Right renal cortex interstitium (tissue), 3 donors: ENCODE results near the gene RPS19. TPM values are rescaled to one million over a fixed set of nuclear protein-coding genes. Genes with fewer than 3 reads are reported as not detected.
"Not testable (repeated sequence)": the region's sequence is repeated elsewhere in the genome, so short reads cannot be mapped to it uniquely, and the experiment has no call there.

Experiments used
- DNase-seq, 3 donors: peaks; one replicate each; pipeline ENCODE4 v3.0.0-alpha.2; 2013; ENCODE audit warnings: low read depth in 3 of 3, low spot score in 2 of 3
- polyA plus RNA-seq, 3 donors: library from polyadenylated mRNA; unstranded; fragments of 120-200 nt; gene quantifications; one replicate each; pipeline ENCODE4 v1.2.1, GENCODE V29; 2013; ENCODE audit not compliant: insufficient read length in 3 of 3

The RPS19 gene
- polyA plus RNA-seq, 3 donors: 1,197 to 1,314 (median 1,210) TPM

DNA sequence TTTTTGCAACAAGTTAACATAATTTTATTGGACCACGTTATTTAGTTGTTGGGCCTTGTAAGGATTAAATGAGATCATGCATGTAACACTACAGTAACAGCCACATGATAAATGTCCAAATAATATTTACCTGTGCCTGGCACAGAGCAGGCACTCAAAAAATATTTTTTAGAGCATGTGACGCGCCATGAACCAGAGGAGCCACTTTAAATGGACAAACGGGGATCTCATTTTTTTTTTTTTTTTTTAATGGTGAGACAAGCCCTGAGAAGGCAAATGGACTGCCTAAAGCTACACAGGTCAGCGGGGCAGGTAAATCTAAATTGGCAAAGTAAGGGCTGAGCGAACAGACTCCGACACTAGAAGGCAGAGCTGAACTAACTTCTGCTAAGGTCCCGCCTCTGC, 840 bp upstream of the RPS19 start:
- no peak for DNase-seq

DNA sequence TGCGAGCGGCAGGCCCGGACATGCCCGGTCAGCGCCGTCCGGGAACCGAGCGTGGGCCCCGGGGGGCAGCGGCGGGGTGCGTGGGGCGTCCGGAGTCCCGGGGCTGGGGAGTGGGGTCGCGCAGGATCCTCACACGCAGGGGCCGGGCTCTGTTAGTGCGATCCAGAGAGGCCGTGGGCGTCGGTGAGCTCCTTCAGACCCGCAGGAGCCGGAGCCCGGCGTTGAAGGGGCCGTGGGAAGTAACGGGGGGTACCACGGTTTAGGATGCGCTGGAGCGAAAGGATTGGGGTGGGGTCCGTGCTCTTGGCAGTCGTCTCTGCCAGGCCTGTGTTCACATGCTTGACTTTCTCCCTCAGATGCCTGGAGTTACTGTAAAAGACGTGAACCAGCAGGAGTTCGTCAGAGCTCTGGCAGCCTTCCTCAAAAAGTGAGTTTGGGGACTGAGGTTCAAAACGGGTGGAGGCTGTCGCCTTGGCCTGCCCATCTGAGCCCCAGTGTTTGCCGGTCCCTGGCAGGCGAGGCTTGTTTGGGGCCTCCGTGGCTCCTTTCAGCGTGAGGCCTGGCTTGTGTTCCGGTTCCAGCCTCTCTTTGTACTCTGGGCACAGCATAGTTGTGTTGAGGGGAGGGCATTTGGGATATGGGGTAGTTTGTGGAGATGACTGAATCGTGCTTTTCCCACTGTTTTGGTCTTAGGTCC, 512 bp downstream of the RPS19 start:
- DNase-seq: no peak

DNA sequence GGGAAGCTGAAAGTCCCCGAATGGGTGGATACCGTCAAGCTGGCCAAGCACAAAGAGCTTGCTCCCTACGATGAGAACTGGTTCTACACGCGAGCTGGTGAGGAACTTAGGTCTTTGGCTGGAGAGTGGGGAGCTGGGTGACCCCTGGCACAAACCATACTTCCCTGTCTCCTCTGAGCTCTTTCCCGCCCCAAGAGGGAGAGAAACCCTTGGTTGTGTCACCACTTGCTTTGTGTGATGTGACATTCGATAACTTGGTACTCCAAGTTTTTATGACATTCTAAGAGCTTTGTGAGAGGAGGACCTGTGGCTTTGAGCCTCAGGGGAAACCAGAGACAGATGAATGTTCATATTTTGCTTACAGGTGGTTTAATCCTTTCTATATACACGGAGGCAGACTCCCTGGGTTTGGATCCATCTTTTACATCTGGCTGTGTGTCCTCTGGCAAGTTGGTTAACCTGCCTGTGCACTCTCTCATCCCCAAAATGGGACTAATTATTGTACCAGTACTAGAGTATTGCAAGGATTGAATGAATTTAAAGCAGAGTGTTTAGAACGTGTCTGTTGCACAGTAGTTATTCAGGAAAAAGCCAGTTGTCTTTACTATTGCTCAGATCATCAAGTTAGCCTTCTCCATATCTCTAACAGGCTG, 1.2 kb downstream of the RPS19 start:
- no peak for DNase-seq

GRCh38 chr19:41861846-41862245, 1.8 kb downstream of the RPS19 start:
- no peak for DNase-seq

- DNase-seq: no peak
Measured at GRCh38 chr19:41862445-41862986, 2.5 kb downstream of the RPS19 start.

DNA sequence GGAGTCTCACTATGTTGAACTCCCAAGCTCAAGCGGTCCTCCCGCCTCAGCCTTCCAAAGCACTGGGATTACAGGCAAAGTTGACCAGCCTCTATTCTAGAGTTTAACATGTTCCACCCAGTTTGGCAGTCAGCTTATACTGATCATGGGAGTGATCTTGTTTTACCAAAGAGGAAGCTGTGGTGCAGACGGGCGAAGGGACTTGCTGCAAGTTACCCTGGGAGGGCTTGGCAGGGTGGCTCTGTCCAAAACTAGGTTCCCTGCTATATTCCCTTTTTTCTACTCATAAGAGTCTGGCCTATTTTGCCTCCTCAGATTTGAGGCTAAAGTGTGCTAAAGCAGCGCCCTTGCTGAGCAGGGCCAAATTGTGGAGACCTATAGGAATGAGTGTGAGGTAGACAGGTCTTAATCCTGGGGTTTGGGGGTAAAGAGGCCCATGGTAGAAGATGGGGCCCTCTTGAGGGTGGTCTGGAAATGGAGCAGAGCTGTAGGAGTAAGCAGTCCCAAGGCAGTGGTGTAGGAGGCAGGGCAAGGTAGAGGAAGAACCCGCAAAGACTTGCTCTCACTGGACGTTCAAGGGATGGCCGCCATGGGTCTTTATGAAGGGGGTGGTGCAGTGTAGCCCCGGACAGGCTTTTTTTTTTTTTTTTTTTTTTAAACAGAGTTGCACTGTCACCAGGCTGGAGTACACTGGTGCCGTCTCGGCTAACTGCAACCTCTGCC, 3.3 kb downstream of the RPS19 start:
- DNase-seq: no peak

- no peak for DNase-seq
Measured at GRCh38 chr19:41864374-41864773, 4.3 kb downstream of the RPS19 start.

- DNase-seq: no peak
Measured at GRCh38 chr19:41866284-41866683, 6.2 kb downstream of the RPS19 start.

DNA sequence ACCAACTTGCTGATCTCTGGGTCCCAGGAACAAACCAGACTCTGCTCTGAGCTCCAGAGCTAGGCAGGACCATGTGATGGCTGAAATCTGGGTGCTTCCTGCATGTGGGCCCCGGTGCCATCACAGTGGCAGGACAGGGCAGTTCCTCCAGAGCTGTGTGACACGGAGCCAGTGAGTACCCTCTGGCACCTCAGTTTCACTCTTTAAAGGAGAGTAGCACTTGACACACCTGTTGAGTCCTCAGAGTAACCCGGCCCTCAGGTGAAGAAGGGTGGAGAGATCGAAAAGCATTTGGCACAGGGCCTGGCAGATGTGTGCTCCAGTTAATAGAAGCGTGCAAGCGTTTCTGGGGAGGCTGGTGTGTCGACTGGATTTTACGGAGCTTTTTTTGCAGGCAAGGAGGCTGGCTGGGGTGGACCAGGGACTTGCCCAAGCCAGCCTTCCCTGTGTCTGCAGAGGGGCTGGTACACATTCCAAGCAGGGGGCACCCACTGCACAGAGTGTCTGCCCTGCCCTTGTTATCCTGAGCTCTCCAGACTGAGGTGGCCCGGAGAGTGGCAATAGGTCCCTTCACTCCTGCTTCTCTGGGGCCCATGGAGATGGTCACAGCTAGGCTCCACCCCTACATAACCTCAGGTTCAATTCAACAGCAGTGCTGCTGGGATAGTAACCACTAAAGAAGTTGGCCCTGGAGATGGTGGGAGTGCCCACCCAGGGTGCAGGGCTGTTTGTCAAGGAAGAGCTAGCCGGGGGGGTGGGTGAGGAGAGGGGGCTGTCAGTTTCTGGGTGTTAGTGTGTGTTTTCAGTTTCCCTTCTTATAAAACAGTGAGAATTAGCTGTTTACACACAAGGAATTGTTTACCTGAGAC, 8.3 kb downstream of the RPS19 start:
- no peak for DNase-seq

GRCh38 chr19:41868989-41869300, 8.9 kb downstream of the RPS19 start:
- no peak for DNase-seq

GRCh38 chr19:41869374-41869955, 9.4 kb downstream of the RPS19 start:
- no peak for DNase-seq

GRCh38 chr19:41870401-41870873, 10.4 kb downstream of the RPS19 start:
- no peak for DNase-seq

DNA sequence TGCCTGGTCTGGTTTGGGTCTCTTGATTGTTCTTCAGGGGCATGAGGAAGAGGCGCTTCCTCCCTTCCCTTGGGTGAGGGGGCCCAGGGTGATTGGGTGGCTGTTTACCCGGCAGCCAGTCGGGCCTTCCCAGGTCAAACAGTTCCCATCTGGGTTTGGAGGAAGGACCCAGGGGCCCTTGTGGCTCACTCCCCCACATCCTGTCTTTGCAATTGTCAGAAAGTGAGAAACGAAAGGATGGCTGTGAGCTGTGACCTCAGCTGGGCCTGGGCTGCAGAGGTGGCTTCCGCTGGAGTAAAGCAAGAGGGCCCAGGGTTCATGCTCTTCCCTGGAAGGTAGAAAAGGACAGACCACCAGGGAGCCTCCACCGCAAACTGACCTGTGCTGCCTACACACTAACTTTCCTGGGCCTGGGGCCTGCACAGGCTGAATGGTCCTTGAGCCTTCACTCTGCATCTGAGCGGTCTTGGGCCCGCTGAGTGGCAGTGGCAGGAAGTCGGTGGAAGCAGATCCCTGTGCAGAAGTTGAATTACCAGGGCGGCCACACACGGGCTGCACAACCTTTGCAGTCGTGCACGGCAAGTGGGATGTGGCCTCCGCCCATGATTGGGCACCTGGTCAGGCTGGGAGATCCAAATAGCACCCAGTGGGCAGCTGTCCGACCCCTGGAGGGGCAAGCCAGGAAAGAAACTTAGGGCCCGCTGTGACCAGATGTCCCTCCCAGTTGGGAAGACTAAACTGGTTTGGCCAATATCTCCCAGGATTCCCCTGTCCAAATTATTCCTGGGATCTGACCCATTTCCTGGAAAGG, 11.7 kb downstream of the RPS19 start:
- no peak for DNase-seq

DNA sequence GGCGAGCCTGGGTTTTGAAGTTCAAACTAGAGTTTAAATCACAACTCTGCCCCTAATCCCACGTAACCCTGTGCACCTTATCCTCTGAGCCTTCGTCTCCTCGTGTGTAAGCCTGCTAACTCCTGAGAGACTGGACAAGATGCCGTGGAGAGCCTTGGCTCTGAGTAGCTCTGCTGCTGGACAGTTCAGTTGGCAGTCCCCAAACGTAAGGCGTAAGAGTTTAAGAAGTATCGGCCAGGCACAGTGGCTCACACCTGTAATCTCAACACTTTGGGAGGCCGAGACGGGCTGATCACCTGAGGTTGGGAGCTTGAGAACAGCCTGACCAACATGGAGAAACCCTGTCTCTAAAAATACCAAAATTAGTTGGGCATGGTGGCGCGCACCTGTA, 12.3 kb downstream of the RPS19 start:
- no peak for DNase-seq

- DNase-seq: no peak
Measured at GRCh38 chr19:41872775-41873647, 13.0 kb downstream of the RPS19 start.

GRCh38 chr19:41875973-41876372, 15.9 kb downstream of the RPS19 start:
- DNase-seq: not testable (repeated sequence)

DNA sequence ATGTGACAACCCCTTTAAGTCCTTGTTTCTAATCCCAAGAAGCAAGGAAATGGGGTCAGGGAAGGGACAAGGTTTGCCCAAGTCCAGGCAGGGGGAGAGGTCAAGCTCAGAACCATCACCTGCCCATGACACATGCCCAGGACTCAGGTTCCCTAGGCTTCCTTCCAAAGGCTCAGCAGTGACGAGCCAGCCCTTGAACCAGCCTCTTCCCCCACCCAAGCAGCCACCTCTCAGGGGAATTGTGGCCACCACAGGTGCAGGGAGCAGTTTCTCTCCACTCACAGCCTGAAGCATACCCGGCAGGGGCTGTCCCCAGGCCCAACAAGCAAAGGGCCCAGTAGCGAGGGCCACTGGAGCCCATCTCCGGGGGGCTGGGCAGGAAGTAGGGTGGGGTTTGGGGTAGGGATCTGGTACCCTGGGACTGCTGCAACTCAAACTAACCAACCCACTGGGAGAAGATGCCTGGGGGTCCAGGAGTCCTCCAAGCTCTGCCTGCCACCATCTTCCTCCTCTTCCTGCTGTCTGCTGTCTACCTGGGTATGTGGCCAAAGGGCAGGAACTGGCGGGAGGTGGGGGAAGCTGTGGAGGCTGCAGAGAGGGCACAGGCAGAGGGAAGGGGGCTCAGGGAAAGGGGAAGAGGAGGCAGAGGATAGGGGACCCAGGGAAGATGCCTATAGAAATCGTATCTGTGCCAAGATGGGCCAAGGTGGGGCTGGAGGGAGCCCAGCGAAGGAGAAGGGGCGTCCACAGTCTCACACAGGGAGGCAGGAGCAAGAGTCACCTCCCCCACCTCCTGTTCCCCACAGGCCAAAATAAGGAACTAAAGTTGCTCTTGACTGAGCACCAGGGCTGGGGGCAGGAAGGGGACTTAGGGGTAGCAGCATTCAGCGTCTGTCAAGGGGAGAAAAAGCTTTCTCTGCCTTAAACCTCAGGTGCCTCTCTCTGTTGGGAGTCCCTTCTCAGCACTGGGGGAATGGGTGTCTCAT, 17.1 kb downstream of the RPS19 start, which contains the start of gene CD79A:
Gene CD79A (plus strand): TSS at position 433 of the 986 bp plus-strand sequence. CDS start 26 bp downstream, at position 459.
- DNase-seq: no peak
